HUES6 (cell line): ENCODE results near the gene SLC37A1.

Experiments used
- H3K27ac ChIP-seq: 2 replicates; pipeline ENCODE4 v1.7.0; 2013; ENCODE audit warnings: low read depth, mild to moderate bottlenecking, low read length, inconsistent platforms
- H3K27me3 ChIP-seq: 2 replicates; pipeline ENCODE4 v1.6.1; 2013; ENCODE audit warnings: low read length; ENCODE audit not compliant: control insufficient read depth, insufficient read depth
- H3K36me3 ChIP-seq: 2 replicates; pipeline ENCODE4 v1.6.1; 2013; ENCODE audit warnings: low read length; ENCODE audit not compliant: control insufficient read depth, insufficient read depth
- H3K4me1 ChIP-seq: 2 replicates; pipeline ENCODE4 v1.6.1; 2013; ENCODE audit warnings: low read length; ENCODE audit not compliant: control insufficient read depth, insufficient read depth
- H3K4me3 ChIP-seq: 2 replicates; pipeline ENCODE4 v1.5.1; 2013; ENCODE audit warnings: low read depth, low read length
- H3K9ac ChIP-seq: one replicate; pipeline ENCODE4 v1.6.1; 2013; ENCODE audit warnings: mild to moderate bottlenecking, low read length
- H3K9me3 ChIP-seq: 2 replicates; pipeline ENCODE4 v1.6.1; 2013; ENCODE audit warnings: low read depth, low read length; ENCODE audit not compliant: control insufficient read depth, insufficient read depth

SLC37A1 gene

DNA sequence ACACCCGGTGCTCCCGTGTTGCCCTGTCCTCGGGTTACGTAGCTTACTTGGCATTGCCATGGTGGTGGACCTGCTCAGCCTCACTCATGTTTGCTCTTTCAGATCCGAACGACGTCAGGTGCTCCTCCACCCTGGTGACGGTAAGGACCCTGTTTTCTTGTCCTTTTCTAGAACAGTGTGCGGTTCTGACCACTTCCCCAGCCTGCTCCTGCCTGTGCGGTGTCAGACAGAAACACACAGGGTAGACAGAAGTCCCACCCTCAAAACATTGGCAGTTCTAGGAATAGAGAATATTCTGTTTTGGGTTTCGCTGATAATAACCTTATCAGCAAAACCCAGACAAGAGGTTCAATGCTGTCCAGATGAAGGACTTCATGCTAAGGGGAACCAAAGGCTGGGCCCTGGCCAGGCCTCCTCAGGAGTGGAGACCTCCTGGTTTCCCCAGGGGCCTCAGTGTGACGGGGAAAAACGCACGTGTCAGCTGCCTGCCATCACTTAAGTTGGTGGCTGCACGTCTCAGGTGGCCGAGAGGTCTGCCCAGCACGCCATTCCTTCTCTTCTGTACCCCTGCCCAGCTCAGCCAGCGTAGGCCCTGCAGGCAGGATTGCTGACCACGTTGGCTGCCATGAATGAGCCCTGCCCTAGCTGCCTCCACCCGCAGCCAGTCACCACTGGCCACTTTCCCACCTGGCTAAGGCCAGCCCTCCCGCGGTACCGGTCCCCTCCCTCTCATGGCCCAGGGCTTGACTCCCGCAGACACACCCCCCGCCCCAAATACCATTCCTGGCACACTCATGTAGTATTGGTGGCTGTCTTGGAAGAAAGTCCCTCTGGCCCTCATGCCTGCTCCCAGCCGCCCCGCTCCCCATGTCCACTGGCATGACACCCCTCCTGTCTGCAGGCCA, 33.6 kb downstream of the SLC37A1 start:
- Histone ChIP-seq H3K4me1 (peaks cover 6% of the 10 kb centered on the region), H3K27ac (no peak overlapping the region), H3K4me3 (no peak overlapping the region), H3K9me3 (no peaks in the 10 kb centered on the region; the same call in 1 of the 2 replicates), H3K27me3 (no peaks in the 10 kb centered on the region), H3K9ac (no peak overlapping the region), H3K36me3 (peaks cover 36% of the 10 kb centered on the region)

DNA sequence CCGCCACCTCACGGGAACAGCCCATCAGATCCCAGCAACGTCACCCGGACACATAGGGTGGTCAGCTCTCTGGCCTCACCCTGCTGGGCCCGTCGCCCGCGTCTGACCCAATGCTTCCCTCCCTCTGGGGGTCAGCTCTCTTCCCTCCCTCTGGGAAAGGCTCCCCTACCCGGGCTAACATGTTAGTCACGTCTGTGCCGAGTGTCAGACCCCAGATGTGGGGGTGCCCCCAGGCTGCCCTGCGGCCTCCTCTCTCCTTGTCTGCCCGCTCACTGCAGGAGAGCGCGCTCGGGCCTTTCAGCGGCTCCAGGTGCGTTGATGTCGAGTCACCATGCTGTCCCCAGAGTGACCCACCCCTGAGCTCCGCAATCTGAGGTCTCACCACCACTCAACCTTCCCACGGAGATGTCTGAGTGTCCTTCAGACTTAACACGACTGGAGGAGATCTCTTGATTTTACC, 34.3 kb downstream of the SLC37A1 start:
- Histone ChIP-seq H3K27me3 (no peaks in the 10 kb centered on the region), H3K9me3 (no peaks in the 10 kb centered on the region; the same call in 1 of the 2 replicates), H3K27ac (no peak overlapping the region), H3K36me3 (peaks cover 32% of the 10 kb centered on the region), H3K4me3 (no peak overlapping the region), H3K9ac (no peak overlapping the region), H3K4me1 (peaks cover 6% of the 10 kb centered on the region)

DNA sequence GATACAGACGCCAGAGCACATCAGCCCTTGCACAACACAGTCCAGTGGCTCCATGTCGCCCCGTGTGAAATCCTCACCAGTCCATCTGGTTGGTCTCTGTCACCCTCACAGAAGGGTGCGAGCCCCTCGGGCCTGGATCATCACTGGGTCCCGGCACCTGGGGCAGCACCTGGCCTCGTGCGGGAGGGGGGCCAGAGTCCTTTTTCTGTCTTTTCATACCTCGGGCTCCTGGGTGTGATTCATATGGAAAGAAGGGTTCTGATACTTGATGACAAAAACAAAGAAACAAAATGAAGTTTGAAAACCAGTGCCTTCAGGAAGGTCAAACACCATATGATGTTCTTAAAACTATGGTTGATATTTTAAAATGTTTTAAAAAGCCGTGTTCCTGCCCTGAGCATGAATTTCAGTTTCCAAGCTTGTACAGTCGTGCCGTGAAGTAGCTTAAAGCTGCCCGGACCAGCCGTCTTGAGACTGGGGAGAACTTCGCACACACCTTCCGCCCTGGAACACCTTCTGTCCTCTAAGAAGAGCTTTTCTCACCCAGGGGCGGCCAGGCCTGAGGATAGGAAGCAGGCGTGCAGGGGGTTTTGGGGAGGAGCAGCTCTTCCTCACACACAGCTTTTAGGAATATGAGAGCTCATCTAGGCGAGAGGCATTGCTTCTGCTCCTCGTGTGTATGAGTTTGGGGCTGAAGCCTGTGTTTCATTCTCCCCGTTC, 35.2 kb downstream of the SLC37A1 start:
- no peaks in the 10 kb centered on the region; the same call in 1 of the 2 replicates for H3K9me3 ChIP-seq
- peaks cover 9% of the 10 kb centered on the region for H3K4me1 ChIP-seq
- H3K27me3 ChIP-seq: no peaks in the 10 kb centered on the region
- H3K27ac ChIP-seq: no peak overlapping the region
- no peak overlapping the region for H3K4me3 ChIP-seq
- H3K9ac ChIP-seq: no peak overlapping the region
- H3K36me3 ChIP-seq: peaks cover 24% of the 10 kb centered on the region

DNA sequence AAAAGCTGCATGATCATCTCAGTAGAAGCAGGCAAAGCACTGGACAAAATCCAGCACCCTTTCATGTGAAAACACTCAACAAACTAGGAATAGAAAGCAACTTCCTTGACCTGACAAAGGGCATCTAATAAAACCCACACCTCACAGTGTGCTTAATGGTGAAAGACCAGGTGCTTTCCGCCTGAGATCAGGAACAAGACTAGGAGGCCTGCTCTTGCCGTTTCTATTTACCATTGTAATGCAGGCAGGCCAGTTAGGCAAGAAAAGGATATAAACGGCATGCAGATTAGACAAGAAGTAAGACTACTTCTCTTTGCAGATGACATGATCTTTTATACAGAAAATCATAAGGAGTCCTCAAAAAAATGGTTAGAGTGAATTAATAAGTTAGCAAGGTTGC, 37.2 kb downstream of the SLC37A1 start:
- peaks cover 11% of the 10 kb centered on the region for H3K4me1 ChIP-seq
- no peaks in the 10 kb centered on the region; the same call in 1 of the 2 replicates for H3K9me3 ChIP-seq
- H3K4me3 ChIP-seq: no peak overlapping the region
- peaks cover 22% of the 10 kb centered on the region for H3K36me3 ChIP-seq
- no peaks in the 10 kb centered on the region for H3K27me3 ChIP-seq
- no peak overlapping the region for H3K9ac ChIP-seq
- H3K27ac ChIP-seq: no peak overlapping the region

DNA sequence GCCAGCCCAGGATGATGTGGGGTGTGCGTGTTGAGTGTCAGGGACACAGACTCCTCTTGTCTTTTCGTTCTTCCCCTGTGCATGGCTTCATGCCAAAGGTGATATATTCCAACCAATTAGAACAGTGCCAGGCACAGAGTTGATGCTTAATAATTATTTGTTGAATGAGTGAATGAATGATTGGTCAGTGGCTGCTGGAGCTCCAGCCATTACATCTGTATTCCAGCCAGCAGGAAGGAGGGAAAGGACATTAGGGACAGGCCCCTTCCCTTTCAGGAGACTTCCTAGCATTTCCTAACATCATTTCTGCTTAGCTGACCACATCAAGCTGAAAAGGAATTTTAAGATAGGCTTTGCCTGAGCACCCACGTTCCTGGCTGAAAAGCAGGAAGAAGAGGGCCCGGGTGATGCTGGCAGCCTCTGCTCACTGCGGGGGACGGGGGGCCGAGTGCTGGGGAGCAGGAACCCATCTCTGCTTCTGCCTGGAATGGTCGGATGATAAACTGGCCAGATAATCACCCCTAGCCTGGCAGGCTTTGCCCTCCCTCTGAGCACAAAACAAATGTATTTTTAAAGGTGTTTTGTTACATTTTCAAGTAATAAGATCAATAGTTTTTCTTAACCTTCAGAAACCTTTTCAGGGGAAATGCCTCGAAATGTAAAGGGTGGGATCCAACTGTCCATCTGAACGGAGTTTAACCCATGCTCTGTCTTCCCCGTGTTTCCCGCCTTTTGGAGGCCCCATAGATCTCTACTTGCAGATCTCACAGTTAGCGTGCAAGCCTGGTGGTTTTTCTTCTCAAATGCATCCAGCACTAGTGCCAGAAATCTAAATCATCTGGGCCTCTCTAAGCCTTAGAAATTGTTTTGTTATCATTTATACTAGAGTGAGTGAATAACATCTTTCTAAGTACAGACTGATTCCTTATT, 39.0 kb downstream of the SLC37A1 start:
- H3K9me3 ChIP-seq: no peaks in the 10 kb centered on the region; the same call in 1 of the 2 replicates
- no peaks in the 10 kb centered on the region for H3K27me3 ChIP-seq
- H3K4me1 ChIP-seq: peaks cover 11% of the 10 kb centered on the region
- no peak overlapping the region for H3K27ac ChIP-seq
- no peak overlapping the region for H3K9ac ChIP-seq
- H3K4me3 ChIP-seq: no peak overlapping the region
- peaks cover 10% of the 10 kb centered on the region for H3K36me3 ChIP-seq

DNA sequence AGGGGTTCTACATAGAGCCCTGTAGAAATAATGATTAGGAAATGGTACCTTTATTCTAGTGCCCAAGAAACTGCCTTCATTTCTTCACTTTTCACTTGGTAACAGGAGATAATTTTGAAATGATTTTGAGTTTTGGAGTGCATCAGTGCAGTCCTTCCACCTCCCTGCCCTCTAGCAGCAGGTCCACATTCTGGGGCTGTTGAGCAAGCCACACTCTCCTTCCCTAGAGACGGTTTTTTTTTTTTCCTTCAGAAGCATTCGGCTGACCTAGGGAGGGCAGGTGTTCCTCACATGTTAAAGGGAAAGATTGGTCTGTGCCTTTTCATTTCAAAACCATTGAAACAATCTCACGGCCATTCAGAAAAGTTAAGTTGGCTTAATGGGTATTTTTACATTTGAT, 39.8 kb downstream of the SLC37A1 start:
- Histone ChIP-seq H3K4me1 (peaks cover 11% of the 10 kb centered on the region), H3K9ac (no peak overlapping the region), H3K27ac (no peak overlapping the region), H3K9me3 (no peaks in the 10 kb centered on the region; the same call in 1 of the 2 replicates), H3K36me3 (peaks cover 8% of the 10 kb centered on the region), H3K4me3 (no peak overlapping the region), H3K27me3 (no peaks in the 10 kb centered on the region)

DNA sequence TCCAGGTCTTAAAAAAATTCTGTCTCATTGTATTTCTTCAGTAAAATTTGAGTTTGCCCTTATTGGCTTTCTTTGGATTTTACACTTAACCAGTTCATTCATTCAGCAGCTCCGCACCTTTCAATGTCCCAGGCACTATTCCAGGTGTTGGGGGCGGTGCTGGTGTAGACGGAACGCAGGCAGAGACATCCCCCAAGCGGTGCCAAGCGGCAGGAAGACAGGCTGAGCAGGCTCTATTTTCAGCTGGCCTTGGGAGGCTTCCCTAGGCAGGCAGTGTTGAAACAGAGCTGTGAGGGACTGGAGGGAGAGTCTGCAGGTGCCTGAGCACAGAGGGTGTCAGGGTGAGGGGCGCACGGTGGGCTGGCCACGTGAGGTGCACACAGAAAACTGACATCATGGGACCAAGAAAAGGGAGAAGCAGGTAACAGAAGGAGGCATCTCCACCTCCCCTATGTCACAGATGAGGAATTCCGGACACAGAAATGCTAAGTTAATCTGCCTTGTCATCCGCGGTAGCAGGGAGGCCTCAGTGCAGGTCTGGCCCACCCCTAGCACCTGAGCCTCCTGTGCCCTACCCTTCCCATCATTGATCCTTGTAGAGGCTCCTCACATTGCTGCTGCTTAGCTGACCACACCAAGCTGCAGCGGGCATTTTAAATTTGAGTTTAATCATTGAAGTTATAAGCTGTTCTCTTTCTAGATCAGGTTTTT, 40.8 kb downstream of the SLC37A1 start:
- no peak overlapping the region for H3K27ac ChIP-seq

DNA sequence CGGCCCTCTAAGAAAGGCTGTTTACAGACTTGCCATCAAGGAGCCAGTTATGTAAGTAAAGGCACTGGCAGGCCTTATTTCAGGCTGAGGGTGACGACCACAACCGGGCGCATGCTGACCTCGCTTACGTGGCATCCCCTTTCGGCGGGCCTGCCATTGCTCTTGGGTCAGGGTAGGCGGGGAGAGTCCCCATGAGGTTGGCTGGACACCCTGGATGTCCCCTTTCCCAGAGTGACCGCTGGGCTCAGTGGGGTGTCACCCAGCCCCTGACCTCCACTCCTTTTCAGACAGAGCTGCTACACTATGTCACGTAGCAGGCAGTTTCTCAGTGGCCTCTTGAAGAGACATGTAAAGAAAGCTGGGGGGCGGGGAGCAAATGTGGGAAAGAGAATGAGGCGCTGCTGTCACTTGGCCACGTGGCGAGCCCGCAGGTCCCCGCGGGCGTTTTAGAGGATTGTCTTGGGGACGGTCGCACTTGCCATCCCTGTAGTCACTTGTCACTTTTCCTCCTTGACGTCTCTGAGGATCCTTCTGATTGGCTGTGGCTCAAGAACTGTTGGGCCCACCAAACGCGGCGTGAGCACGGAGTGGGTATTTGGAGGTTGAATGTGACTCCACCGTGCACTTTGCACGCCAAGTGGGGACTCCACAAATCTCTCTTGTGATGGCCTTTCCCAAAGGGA, 42.2 kb downstream of the SLC37A1 start:
- H3K36me3 ChIP-seq: peaks cover 17% of the 10 kb centered on the region; the same call in 1 of the 2 replicates
- no peaks in the 10 kb centered on the region for H3K27me3 ChIP-seq
- no peak overlapping the region for H3K4me3 ChIP-seq
- no peaks in the 10 kb centered on the region; the same call in 1 of the 2 replicates for H3K9me3 ChIP-seq
- H3K9ac ChIP-seq: no peak overlapping the region
- no peak overlapping the region for H3K27ac ChIP-seq
- peaks cover 7% of the 10 kb centered on the region; the same call in 1 of the 2 replicates for H3K4me1 ChIP-seq

More for the DNA sequence above, 40.8 kb downstream of the SLC37A1 start:
- no peaks in the 10 kb centered on the region for H3K27me3 ChIP-seq
- no peak overlapping the region for H3K9ac ChIP-seq
- peaks cover 11% of the 10 kb centered on the region for H3K4me1 ChIP-seq
- no peaks in the 10 kb centered on the region; the same call in 1 of the 2 replicates for H3K9me3 ChIP-seq
- H3K36me3 ChIP-seq: peaks cover 10% of the 10 kb centered on the region; the same call in 1 of the 2 replicates
- no peak overlapping the region for H3K4me3 ChIP-seq

DNA sequence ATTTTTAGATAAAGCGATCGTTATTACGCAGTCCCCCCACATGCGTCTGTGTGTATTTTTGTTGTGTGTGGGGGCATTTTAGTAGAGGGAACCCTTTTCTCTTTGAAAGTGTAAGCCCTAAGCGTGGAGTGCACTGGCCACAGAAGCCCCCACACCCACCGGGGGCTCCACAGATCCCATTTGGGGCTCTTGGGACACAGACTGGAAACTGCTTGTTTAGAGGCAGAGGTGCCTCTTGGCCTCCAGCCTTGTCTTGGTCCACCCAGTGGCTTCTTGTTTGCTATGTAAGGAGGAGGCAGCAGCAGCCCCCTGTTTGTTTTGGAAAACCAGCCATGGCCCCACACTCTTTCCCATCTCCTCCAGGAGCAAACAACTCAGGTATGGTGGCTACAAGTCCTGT, 42.8 kb downstream of the SLC37A1 start:
- Histone ChIP-seq H3K9ac (no peak overlapping the region), H3K36me3 (peaks cover 21% of the 10 kb centered on the region; the same call in 1 of the 2 replicates), H3K27ac (no peak overlapping the region), H3K4me3 (no peak overlapping the region), H3K4me1 (peaks cover 5% of the 10 kb centered on the region; the same call in 1 of the 2 replicates), H3K9me3 (no peaks in the 10 kb centered on the region; the same call in 1 of the 2 replicates), H3K27me3 (no peaks in the 10 kb centered on the region)
